H1 (cell line): ENCODE measurements around the gene HACD2. TPM values are rescaled to one million over a fixed set of nuclear protein-coding genes. Genes with fewer than 3 reads are reported as not detected.
"Not testable (repeated sequence)": the region's sequence is repeated elsewhere in the genome, so short reads cannot be mapped to it uniquely, and the experiment has no call there.

Source experiments
- CTCF ChIA-PET: fragments of 300-600 bp; sonication (Branson Sonifier 250); formaldehyde crosslinking; loops from one replicate; lab custom pipeline; 2021; ENCODE audit not compliant: partially characterized antibody; lab: Charles Lee
- POLR2A ChIA-PET: fragments of 300-600 bp; sonication (Branson Sonifier 250); formaldehyde crosslinking; loops from one replicate; lab custom pipeline; 2021; ENCODE audit warnings: inconsistent platforms; ENCODE audit not compliant: partially characterized antibody; lab: Charles Lee
- DNase-seq, 2 experiments: peaks; one replicate each; pipeline versions ENCODE4 v3.0.0 to v3.0.0-alpha.2; 2010 to 2022; ENCODE audit warnings: low spot score in 2 of 2, low read depth in 1 of 2, mixed read lengths in 1 of 2
- FAIRE-seq: peaks from 2 replicates; lab custom pipeline; 2011; peaks lifted over from hg19 to GRCh38; lab: Jason Lieb, UNC
- H2AFZ ChIP-seq: 2 replicates; pipeline ENCODE4 v1.8.1; 2012; ENCODE audit warnings: low read length, inconsistent platforms
- H2AK5ac ChIP-seq: 2 replicates; pipeline ENCODE4 v1.6.1; 2013; ENCODE audit warnings: low read depth, low read length
- H2BK120ac ChIP-seq: replicated peaks from 2 replicates; pipeline ENCODE3; 2013; ENCODE audit warnings: low read depth, low read length, inconsistent platforms
- H2BK12ac ChIP-seq: 2 replicates; pipeline ENCODE4 v1.6.1; 2013; ENCODE audit warnings: low read depth, low read length
- H2BK15ac ChIP-seq: 2 replicates; pipeline ENCODE4 v1.6.1; 2013; ENCODE audit warnings: low read length
- H2BK20ac ChIP-seq: 2 replicates; pipeline ENCODE4 v1.6.1; 2013; ENCODE audit warnings: low read length
- H2BK5ac ChIP-seq: 2 replicates; pipeline ENCODE4 v1.6.1; 2013; ENCODE audit warnings: low read depth, low read length
- H3K14ac ChIP-seq: 2 replicates; pipeline ENCODE4 v1.6.1; 2013; ENCODE audit warnings: inconsistent platforms; ENCODE audit not compliant: insufficient read length
- H3K18ac ChIP-seq: 2 replicates; pipeline ENCODE4 v1.6.1; 2013; ENCODE audit warnings: low read length; ENCODE audit errors: extremely low read depth
- H3K23ac ChIP-seq: 2 replicates; pipeline ENCODE4 v1.6.1; 2013; ENCODE audit warnings: inconsistent platforms; ENCODE audit not compliant: insufficient read length
- H3K23me2 ChIP-seq: 2 replicates; pipeline ENCODE4 v1.6.1; 2013; ENCODE audit warnings: low read depth, low read length
- H3K27ac ChIP-seq: 2 replicates; pipeline ENCODE4 v1.6.1; 2011; ENCODE audit warnings: low read depth, low read length, inconsistent platforms
- H3K27me3 ChIP-seq, 4 experiments: replicated peaks in 1 of 4; 1 replicate in 1 of 4; 2 replicates in 3 of 4; pipeline versions ENCODE4 v1.6.1 to v1.8.1; 2011 to 2013; ENCODE audit warnings: low read length in 3 of 4, mild to moderate bottlenecking in 3 of 4, inconsistent platforms in 2 of 4, mixed read lengths in 2 of 4, moderate library complexity in 1 of 4; ENCODE audit not compliant: control insufficient read depth in 3 of 4, insufficient read depth in 3 of 4; ENCODE audit errors: extremely low read depth in 1 of 4
- H3K36me3 ChIP-seq, 4 experiments: 2 replicates each; pipeline versions ENCODE4 v1.6.1 to v1.8.1; 2011 to 2013; ENCODE audit warnings: mild to moderate bottlenecking in 4 of 4, low read length in 3 of 4, moderate library complexity in 2 of 4, control low read depth in 1 of 4, inconsistent platforms in 1 of 4; ENCODE audit not compliant: insufficient read depth in 4 of 4, control insufficient read depth in 2 of 4
- H3K4ac ChIP-seq: replicated peaks from 2 replicates; pipeline ENCODE3; 2013; ENCODE audit warnings: low read length, low read depth, mixed read lengths, inconsistent platforms; ENCODE audit not compliant: insufficient read length
- H3K4me1 ChIP-seq, 4 experiments: replicated peaks in 1 of 4; 1 replicate in 1 of 4; 2 replicates in 3 of 4; pipeline versions ENCODE4 v1.6.1 to v1.8.1; 2011 to 2013; ENCODE audit warnings: low read length in 3 of 4, inconsistent platforms in 2 of 4, mixed read lengths in 1 of 4; ENCODE audit not compliant: insufficient read depth in 4 of 4, control insufficient read depth in 3 of 4
- H3K4me2 ChIP-seq, 2 experiments: 2 replicates each; pipeline versions ENCODE4 v1.6.1 to v1.8.1; 2011 to 2013; ENCODE audit warnings: low read depth in 2 of 2, low read length in 2 of 2, control low read depth in 1 of 2, inconsistent platforms in 1 of 2, mild to moderate bottlenecking in 1 of 2; ENCODE audit not compliant: insufficient read depth in 1 of 2
- H3K4me3 ChIP-seq, 4 experiments: fragments of 200-600, 300-600 bp in 1 of 4; sonication (generic), shearing (Covaris generic), sonication (Bioruptor Twin) in 1 of 4; 2 replicates each; pipeline versions ENCODE4 v1.5.1 to v1.8.1; 2011 to 2016; ENCODE audit warnings: low read length in 4 of 4, low read depth in 3 of 4, control low read depth in 2 of 4, inconsistent platforms in 2 of 4, mild to moderate bottlenecking in 2 of 4, mixed read lengths in 1 of 4, moderate library complexity in 1 of 4; ENCODE audit not compliant: insufficient read depth in 2 of 4; ENCODE audit errors: extremely low read depth in 1 of 4
- H3K56ac ChIP-seq: replicated peaks from 2 replicates; pipeline ENCODE3; 2013; ENCODE audit warnings: low read depth, mild to moderate bottlenecking, mixed read lengths, low read length, inconsistent platforms; ENCODE audit not compliant: insufficient read length
- H3K79me1 ChIP-seq: 2 replicates; pipeline ENCODE4 v1.6.1; 2013; ENCODE audit warnings: low read depth, low read length, control low read depth
- H3K79me2 ChIP-seq, 2 experiments: 2 replicates each; pipeline versions ENCODE4 v1.6.1 to v1.8.1; 2012 to 2013; ENCODE audit warnings: low read length in 2 of 2, mild to moderate bottlenecking in 2 of 2, inconsistent platforms in 1 of 2; ENCODE audit not compliant: insufficient read depth in 2 of 2, control insufficient read depth in 1 of 2
- H3K9ac ChIP-seq, 4 experiments: replicated peaks in 1 of 4; 1 replicate in 1 of 4; 2 replicates in 3 of 4; pipeline versions ENCODE4 v1.6.1 to v1.8.1; 2011 to 2013; ENCODE audit warnings: low read depth in 3 of 4, low read length in 3 of 4, control low read depth in 2 of 4, mild to moderate bottlenecking in 2 of 4, moderate library complexity in 2 of 4, inconsistent platforms in 1 of 4; ENCODE audit errors: extremely low read depth in 1 of 4
- H3K9me3 ChIP-seq, 2 experiments: 2 replicates each; pipeline versions ENCODE4 v1.6.1 to v1.8.1; 2012 to 2013; ENCODE audit warnings: mild to moderate bottlenecking in 2 of 2, moderate library complexity in 2 of 2, control low read depth in 1 of 2, inconsistent platforms in 1 of 2, low read depth in 1 of 2, low read length in 1 of 2, mixed read lengths in 1 of 2; ENCODE audit not compliant: insufficient read depth in 2 of 2
- H4K20me1 ChIP-seq, 2 experiments: replicated peaks in 1 of 2; 2 replicates each; pipeline versions ENCODE3 to v1.8.1; 2011 to 2013; ENCODE audit warnings: inconsistent platforms in 2 of 2, low read length in 2 of 2, mild to moderate bottlenecking in 1 of 2; ENCODE audit not compliant: insufficient read depth in 2 of 2, control insufficient read depth in 1 of 2
- H4K5ac ChIP-seq: 2 replicates; pipeline ENCODE4 v1.6.1; 2013; ENCODE audit warnings: low read length, low read depth, mixed read lengths, inconsistent platforms; ENCODE audit not compliant: insufficient read length
- H4K8ac ChIP-seq: 2 replicates; pipeline ENCODE4 v1.8.0; 2013; ENCODE audit warnings: mild to moderate bottlenecking, moderate library complexity, low read length, inconsistent platforms; ENCODE audit not compliant: insufficient read depth; ENCODE audit errors: extremely low read depth
- H4K91ac ChIP-seq: replicated peaks from 2 replicates; pipeline ENCODE3; 2013; ENCODE audit warnings: low read length, mixed read lengths, inconsistent platforms; ENCODE audit not compliant: insufficient read length
- WGBS, 2 experiments: shearing (Covaris generic) in 1 of 2; methylation state at CpG; one replicate each; pipeline versions ENCODE4 v1.1.6 to v1.1.7; 2013 to 2015; ENCODE audit warnings: low lambda C conversion rate in 2 of 2, mixed read lengths in 2 of 2, inconsistent platforms in 1 of 2, low coverage in 1 of 2, missing lambda C conversion rate in 1 of 2; ENCODE audit not compliant: insufficient replicate concordance in 2 of 2, insufficient coverage in 1 of 2, insufficient read length in 1 of 2; ENCODE audit errors: extremely low coverage in 1 of 2, missing lambda C conversion rate in 1 of 2; 5-methylcytosine and 5-hydroxymethylcytosine counted together
- polyA plus RNA-seq, 7 experiments: library from polyadenylated mRNA; depleted of rRNA in 3 of 7; stranded (reverse) in 5 of 7; unstranded in 2 of 7; fragments of >200 nt in 5 of 7; fragments of 200-250 nt in 2 of 7; gene quantifications; 1 replicate in 5 of 7; 2 replicates in 1 of 7; 4 replicates in 1 of 7; pipeline versions ENCODE4 v1.2.1 to v1.2.3, GENCODE V29; 2011 to 2013; ENCODE audit warnings: missing spikeins in 2 of 7, mixed read lengths in 2 of 7
- total RNA-seq: library from RNA; stranded (reverse); fragmentation: NEBNext Ultra II Directional; extraction: Animal tissue kit (Norgen Biotek cat#: 25700); gene quantifications from 2 replicates; pipeline ENCODE4 v1.2.1, GENCODE V29; 2021

HACD2 gene
- total and polyA plus RNA-seq, 2 of the 8 experiments (the other 6 are each of a cell fraction or from before 2014, with no cell fraction given) = 24.9 to 31.2 TPM

GRCh38 chr3:123611674-123612073 lies 26.8 kb upstream of the HACD2 start:
- H3K23me2 ChIP-seq, H3K79me1 ChIP-seq, H4K8ac ChIP-seq, H3K56ac ChIP-seq, H4K5ac ChIP-seq, H3K4me1 ChIP-seq, H3K23ac ChIP-seq, H4K91ac ChIP-seq, H4K20me1 ChIP-seq, H3K14ac ChIP-seq, H3K4me2 ChIP-seq, H3K27ac ChIP-seq, H2BK5ac ChIP-seq, H3K36me3 ChIP-seq, H3K18ac ChIP-seq, H3K79me2 ChIP-seq, FAIRE-seq, H2AK5ac ChIP-seq, H3K4ac ChIP-seq, H3K9ac ChIP-seq, H2BK120ac ChIP-seq, H3K4me3 ChIP-seq, H2BK20ac ChIP-seq, H2AFZ ChIP-seq, H3K27me3 ChIP-seq, H2BK12ac ChIP-seq, H3K9me3 ChIP-seq, H2BK15ac ChIP-seq: not testable (repeated sequence)
- WGBS, 2 experiments = 87% methylated on average over 7 of the region's 7 CpGs; no CpG with 5 or more reads in 1 of the 2 experiments
- POLR2A ChIA-PET = interaction anchor here (1.1 kb wide), 1 partner anchor 10 kb away, joined by 3 read pairs; no protein-coding TSS in a partner anchor
- CTCF ChIA-PET = interaction anchor here (1.6 kb wide), 1 partner anchor 40 kb away, joined by 5 read pairs; no protein-coding TSS in a partner anchor
- DNase-seq = peak in 1 of 2 experiments; percentile 28
